NCI-H82 (cell line): ENCODE measurements around the gene DUSP9.

Experiments used
- DNase-seq: peaks from one replicate; lab custom pipeline; 2025; lab: John Stamatoyannopoulos, UW

The DUSP9 gene

DNA sequence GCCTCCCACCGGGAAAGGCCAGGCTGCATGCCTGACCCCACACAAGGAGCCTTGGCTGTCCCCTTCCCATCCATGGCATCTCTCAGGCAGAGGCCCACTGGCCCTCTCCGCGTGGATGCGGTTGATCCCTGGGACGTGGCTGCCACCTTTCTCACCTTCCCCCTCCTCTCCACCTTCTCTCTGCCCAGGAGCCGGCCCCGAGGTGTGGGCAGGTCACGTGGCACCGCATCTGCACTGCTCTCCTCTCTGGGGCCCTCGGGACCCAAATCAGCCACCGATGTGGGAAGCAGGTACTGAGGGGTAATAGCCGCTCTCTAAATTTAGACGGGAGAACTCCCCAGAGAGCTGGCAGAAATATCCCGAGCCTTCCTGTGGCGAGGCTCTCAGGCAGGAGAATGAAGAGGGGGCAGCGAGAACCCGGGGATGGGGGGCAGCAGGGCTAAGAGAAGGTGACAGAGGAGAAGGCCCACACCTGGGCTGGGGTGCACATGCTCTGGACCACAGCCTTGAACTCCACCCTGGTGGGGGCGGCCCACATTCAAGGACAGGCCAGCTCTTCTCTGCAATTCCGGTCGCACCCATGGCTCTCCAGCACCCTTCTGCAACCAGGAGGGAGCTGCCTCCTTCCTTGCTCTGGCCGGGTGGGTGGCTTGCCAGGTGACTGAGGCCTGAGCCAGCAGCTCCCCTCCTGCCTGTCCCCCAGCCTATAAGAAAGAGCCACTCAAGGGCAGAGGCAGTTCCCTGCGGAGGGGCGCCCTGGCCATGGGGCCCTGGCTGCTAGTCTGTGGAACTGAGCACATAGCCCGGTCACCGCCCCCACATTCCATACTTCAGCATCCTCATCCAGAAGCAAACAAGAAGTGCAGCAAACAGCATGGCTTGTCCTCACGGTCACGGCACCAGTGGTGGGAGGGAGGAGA lies 9.6 kb upstream of the DUSP9 start:
- no peak for DNase-seq

DNA sequence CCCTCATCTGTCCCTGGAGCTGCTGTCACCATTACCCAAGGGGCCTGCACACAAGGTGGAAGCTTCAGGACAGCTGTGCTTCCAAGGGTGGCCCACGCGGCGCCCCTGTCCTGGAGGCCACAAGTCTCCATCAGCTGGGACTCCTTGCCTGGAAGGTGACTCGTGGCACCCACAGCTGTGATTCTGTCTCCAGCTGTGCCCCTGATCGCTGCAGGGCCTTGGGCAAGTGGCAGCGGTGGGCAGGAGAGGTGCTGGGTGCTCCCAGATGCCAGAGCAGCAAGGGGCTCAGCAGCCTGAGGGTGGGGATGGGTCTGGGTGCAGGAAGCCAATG lies 9.0 kb upstream of the DUSP9 start:
- DNase-seq: no peak

DNA sequence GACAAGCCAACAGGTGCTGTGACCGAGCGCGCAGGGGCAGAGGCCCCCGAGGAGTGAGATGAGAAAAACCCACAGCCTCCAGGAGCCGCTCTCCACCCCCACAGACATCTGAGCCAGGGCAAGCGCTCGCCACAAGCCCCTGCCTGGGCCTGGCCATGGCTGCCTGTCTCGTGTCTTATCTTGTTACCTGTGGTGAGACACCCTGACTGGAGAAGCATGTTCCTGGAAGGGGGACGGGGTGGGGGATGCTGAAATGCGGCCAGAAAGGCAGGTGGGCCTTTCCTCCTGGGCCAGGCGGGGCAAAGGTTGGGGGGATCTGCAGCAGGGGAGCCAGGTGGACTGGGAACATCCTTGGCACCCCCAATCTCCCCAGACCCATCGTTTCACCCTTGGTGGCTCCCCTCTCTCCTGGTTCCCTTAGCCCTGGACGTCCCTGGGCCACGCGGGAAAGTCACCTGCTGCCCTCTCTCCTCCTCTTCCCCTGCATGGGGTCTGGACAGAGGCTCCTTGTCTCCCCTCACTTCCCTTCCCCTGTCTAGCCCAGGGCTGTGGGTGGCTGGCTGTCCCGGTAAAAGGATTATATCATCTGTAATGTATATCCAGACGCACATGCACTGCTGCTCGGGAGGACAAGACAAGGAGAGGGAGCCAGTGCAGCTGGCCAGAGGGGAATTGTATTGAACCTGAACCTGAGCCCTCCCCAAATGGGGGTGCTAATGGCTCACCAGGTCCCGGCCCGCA lies 8.4 kb upstream of the DUSP9 start:
- DNase-seq: peak; percentile 81

GRCh38 chrX:153639177-153640044 lies 7.6 kb upstream of the DUSP9 start:
- DNase-seq: no peak

DNA sequence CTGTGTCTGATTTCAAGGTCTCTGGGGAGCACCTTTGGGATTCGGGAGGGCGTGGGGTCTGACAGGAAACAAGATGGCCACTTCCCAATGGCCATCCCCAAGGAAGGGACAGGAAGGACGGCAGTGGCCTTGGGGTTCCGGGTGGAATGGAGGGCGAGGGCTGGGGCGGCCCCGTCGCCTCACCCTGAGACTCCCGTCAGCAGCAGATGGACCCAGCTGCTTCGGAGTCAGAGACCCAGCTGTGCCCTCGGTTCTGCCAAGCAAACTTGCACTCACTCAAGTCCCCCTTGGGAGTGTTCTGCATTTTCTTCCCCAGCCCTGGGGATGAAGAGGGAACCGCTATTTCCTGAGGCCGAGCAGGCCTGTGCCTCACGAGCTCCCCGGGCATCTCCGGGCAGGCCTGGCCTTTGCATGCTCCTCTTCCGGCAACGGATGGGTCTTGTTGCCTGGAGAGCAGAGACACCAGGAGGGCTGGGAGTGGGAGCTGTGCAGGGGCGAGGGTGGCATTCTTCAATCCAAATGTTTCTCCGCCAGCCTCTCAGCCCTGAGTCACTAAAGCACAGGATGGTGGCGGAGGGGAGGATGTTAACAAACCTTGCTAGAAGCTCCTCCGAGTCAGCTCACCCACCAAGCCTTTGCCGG lies 6.8 kb upstream of the DUSP9 start:
- DNase-seq: no peak

DNA sequence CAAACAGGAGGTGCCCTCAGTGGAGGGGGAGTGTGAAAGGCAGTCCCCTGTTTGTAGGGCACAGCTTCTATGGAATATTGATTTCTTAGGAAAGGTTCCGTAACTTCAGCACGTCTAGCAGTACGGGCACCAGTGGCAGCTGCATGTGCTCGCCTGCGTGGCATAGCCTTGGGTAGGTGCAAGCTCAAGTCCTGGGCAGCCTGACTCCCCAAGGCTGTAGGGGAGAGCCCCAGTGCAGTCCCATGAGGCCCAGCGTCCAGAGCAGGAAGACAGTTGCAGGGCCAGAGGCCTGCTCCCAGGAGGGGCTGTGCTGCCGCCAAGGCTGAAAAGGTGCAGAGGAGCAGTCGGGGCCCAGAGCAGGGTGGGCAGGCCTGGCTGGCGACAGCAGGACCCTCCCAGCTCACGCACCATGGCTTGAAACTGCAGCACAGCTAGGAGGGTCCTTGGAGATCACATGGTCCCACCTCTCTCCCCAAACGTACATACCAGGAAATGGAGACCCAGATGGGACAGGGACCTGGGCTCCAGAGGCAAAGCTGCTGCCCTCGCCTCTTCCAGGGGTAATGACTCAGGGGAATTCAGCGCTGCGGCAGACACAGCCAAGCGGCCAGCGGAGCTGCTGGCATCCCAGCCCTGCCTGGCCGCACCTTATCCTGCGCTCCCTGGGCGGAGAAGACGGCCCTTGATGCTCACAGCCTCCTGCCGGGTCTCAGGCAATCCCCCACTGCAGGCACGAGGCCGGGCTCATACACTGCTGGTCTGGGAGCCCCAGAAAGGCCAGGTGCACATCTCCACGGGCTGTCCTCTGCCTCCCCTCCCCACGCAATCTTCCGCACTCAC lies 6.0 kb upstream of the DUSP9 start:
- DNase-seq: no peak

- peak; percentile 59 for DNase-seq
Observed at GRCh38 chrX:153641627-153642026, 5.4 kb upstream of the DUSP9 start.

- DNase-seq: peak; percentile 63
Observed at GRCh38 chrX:153642051-153642654, 4.8 kb upstream of the DUSP9 start.

DNA sequence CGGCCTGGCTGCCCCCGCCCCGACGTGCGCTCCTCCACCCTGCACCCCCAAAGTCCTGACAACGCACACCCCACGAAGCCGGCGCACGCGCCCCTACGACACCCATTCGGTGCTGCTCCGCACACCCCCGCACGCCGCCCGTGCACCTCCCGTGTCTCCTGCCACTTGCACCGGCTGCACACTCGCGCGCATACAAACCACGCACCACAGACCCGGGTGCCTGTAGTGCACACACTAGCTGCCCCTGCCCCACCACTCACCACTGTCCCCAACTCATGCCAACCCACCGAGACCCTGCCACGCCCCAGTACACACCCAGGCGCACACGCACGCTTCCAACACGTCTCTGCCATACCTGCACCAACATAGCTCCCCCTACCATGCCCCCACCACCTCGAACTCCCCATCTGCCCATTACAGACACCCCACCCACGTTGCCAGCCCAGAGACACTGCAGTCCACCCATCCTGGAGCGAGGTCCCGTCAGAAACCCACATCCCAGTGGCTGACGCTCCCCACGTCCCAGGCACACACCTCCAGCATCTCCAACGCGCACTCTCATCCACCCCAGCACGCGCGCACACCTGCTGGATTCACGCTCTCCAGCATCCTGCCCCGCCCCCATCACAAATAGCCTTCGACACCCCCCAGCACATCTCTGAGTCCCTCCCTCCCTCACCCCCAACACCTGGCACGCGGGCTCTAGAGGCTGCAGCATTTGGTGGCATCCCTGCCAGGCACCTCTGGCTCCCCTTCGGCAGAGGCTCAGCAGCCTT lies 4.2 kb upstream of the DUSP9 start:
- DNase-seq: peak; percentile 41

DNA sequence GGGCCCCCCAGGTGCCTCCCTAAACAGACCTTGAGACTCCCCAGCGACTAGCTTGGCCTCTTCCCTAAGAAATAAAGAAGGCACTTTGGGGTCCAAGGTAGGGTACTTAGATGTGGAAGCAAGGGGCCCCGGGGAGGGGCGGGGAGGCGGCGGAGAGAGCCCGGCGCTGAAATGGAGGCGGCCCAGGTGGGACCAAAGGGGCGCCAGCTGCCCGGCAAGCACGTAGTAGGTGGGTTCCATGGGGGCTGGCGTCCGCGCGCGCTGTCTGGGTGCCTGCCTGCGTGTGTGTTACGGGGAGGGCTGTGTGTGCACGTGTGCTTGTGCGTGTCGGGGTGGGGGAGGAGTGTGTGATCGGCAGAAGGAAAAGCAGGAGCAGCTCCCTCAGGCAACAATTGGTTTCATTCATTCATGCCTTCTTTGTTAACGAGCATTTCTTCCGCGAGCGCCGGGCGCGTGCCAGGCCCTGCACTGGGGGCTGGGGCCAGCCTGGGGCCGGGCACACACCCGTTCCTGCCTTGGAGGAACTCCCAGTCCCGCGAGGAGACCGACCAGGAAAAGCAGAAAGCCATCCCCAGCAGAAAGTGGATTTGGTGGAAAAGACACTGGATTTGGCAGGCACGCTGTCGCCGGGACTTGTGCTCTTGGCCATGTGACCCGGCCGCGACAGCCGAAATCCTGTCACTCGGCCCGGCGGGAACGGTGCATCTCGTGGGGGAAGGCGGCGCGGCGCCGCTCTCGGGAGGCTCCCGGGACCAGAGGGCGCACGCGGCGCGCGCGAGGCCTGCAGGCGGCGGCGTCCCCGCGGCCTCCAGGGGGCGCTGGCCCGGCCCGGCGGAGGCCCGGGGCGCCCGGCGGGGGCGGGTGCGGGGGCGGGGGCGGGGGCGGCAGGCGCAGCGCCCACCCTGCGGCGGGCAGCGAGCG lies 3.3 kb upstream of the DUSP9 start:
- DNase-seq: peak; percentile 64

DNA sequence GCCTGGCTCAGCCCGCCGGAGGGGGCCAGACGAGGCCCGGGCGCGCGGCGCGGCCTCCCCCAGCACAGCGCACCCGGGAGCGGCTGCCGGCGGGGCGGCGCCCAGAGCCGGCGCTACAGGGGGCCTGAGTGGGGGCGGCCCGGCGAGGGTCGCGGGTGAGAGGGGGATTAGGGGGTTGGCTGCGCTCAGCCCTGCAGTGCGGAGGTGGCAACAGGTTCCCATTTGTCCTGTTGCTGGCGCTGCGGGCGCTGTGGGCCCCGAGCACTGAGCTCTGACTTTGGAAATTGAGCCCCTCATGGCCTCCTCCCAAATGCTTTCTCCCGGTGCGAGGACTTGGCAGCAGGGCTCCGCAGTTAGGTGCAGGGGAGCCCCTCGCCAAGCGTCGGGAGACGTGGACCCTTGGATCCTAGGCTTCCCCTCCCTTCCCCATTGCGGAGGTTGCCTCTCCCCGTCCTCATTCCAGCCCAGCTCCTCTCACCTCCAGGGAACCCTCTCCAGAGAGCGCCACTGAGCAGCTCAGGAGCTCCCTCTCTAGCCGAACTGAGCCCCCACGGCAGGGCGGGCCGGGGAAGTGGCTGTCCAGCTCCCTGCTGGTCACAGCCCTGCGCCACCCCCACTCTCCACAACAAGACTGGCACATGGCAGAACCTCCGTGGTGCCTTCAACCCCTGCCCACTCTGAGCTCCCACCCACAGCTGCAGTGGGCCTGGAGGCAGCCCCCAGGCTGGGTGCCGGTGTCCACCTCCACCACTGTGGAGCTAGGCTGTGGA lies 2.5 kb upstream of the DUSP9 start:
- peak; percentile 70 for DNase-seq

DNA sequence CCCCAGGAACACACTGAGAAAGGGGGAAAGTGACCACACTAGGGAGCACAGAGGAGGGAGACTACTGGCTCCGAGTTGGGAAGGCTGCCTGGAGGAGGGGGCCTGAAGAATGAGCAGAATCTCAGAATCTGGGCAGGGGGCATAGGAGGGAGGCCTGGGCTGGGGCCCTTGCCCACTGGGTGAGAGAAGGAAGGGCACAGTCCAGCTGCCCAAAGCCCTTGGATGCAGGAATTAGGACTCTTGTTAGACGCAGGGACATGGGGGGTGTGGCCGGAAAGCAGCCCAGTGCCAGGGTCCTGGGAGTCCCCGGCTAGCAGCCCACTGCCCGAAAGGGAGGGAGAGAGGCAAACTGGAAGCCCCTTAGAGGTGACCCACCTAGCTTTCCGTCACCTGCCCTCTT lies 1.9 kb upstream of the DUSP9 start:
- DNase-seq: no peak

DNA sequence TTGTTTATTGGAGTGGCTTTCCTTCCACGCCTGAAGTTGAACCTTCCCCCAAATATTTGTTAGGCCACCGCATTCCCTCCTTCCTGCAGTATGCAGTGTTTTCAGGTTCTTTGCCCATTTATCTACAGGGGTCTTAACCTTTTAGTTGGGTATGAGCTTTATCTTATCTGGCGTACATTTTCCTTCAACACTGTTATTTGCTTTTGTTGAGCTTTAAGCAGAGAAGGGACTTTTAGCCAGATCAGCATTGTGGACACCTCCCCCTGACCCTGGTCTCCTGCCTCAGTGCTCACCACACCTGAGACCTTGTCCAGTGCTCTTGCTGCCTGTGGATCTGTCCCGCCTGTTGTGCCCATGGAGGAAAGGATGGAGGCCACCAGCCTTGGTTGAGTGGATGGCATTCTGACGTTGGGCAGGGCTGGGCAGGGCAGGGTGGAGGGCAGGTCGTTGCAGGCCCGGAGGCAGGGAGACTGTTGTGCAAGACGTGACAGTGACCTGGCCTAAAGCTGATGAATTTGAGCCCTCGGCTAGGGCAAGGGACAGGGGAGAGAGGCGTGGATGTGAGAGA lies 998 bp upstream of the DUSP9 start:
- DNase-seq: no peak

GRCh38 chrX:153647461-153648357 lies 706 bp downstream of the DUSP9 start:
- no peak for DNase-seq

DNA sequence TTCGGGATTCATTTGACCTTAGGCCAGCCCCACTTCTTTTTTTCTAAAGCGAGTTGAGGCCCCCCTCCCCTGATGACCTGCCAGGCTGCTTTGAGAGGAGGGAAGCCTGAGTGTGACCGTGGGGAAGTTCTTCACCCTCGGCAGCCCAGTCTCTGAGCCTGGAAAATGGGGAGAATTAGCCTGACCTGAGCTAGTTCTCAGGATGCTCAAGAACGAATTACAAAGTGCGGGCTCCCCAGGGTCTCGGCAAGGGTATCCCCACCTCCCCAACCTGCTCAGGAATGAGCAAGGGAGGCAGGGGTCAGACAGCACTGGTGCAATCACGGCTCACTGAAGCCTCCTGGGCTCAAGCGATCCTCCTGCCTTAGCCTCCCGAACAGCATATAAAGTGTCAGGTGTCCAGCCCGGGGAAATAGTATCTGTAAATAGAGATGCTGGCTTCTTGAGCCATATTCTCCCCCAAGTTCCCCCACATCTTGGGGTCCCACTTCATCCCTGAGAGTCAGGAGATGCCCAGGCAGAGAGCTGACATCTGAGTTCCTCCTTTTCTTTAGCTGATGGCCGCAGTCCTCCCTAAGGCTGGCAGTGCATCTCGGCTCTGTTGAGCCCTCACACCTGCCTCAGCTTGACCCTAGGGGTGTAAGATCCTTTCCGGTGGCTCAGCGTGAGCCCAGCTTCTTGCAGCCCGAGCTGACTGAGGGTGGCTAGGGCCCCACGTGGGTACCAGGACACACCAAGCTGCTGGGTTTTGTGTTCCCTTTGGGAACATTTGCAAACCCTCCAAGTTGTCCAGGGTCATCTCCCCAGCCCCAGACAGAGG lies 1.6 kb downstream of the DUSP9 start:
- no peak for DNase-seq
